Activated CD4-positive, alpha-beta T cell treated with anti-CD3 and anti-CD28 coated beads, Interleukin-2, amount 50 U/mL, for 16 hours (primary cell): Measurements from ENCODE around the gene CDC26.
"Not testable (repeated sequence)": the region's sequence is repeated elsewhere in the genome, so short reads cannot be mapped to it uniquely, and the experiment has no call there.

Experiments used
- DNase-seq: peaks from one replicate; pipeline ENCODE4 v3.0.0-alpha.2; 2020

Gene CDC26

DNA sequence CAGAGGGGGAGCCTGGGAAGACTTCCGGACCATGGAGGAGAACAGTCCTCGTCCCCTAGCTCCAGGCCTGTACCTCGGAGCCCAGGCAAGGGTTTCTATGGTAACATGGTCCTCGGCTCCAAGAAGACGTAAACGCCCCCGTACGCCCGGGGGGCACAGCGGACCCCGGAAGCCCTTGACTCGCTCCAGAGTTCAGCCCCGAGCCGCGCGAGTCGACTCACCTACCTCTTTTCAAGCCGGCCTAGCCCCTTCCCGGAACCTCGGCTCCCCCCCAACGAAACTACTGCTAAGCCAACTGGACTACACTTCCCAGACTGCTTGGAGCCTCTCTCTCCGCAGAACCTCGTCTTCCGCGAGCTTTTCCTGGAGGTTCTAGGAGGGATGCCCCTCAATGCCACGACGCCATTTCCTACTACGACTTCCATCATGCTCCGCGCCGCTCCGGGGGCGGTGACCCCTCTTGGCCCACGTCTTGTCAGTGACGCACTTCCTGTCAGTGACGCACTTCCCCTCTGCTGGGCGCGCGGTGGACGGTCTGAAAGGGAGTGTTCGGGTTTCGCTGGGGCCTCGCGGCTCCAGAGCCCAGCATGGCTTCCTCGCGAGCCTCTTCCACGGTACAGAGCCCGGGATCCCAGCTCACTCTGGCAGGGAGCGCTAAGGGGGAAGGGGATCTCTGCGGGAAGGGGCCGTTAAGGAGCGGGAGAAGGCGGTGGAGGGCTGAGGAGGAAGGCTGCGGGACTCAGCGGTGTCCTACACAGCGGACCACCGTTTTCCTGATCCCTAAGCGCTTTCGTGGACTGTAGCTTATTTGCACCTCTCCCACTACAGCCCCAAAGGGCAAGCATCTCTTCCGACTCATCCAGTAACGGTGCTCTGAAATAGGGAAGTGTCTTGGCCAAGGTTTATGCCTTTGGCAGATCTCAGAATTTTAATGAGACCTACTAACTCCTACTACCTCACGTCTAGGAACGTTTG, at the start of gene CDC26, which contains the start of gene PRPF4:
TSS of gene CDC26 (minus strand) at position 416 of the 975 bp plus-strand sequence. CDS start 3,065 bp downstream, outside the sequence.
TSS of gene PRPF4 (plus strand) at position 502 of the 975 bp plus-strand sequence. CDS start at position 588, 86 bp downstream.
- DNase-seq, result peak; percentile 97

DNA sequence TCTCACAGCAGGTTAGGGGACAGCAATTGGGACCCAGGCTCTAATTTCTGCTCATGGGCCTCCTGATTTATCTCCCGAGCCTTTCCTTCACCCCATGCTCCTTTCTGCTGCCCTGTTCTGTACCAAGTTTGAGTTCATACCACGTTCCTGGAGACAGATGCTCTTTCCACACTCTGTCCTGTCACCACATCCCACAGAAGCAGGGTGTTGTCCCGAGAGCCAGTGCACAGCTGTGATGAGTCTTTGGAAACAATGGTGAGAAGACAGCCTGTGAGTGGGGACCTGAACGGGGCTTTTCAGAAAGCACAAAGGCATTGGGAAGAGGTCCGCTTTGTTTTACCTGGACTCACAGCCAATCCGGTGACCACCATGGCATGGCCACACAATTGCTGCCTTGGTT, 47.3 kb upstream of the CDC26 start:
- DNase-seq, result no peak

DNA sequence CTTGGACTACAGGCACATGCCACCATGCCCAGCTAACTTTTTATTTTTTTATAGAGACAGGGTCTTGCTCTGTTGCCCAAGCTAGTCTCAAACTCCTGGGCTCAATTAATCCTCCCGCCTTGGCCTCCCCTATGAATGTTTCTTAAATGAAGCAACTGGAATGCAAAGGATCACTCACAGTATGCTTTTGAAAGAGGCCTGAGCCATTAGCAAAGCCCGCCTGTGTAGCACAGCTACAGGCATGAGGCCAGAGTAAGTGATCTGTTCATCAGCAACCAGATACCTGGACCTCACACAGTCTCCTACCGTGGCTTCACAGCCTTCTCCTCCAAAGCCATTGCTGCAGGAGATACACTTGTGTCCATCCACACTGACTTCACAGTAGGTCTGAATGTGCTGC, 44.7 kb upstream of the CDC26 start:
- DNase-seq, result no peak

DNA sequence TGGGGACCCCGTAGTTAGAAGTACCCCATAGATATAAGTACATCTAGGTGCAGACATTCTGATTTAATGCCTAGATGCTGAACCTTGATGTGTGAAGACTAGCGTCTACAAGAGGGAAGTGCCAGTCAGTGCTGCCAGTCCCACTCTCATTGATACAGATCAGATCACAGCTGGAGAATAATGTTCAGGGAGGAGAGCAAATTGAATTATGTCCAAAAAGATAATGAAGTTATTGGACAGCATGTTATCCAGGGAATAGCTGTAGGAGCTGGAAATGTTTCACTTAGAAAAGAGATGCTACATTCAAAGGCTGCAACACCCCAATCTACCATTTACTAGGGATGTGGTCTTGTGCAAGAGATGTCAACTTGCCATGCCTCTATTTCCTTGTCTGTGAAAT, 43.7 kb upstream of the CDC26 start:
- no peak for DNase-seq

DNA sequence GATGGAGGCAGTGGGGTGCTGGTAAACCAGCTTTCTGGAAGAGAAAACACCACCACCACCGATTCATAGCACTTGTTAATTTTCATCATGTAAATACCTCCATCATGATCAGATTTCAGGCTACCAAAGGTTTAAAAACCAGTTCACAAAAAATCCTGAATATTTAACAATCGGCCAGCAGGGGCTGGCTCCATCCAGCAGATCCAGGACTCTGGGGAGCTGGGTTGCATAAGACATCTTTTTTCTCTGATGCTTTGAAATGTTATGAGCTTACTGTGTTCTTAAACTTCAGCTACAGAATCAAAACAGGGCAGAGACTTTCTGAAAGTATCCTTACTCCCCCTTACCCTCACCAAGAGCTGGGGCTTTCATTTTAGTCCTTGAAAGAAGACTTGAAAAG, 42.4 kb upstream of the CDC26 start:
- DNase-seq, result no peak

DNA sequence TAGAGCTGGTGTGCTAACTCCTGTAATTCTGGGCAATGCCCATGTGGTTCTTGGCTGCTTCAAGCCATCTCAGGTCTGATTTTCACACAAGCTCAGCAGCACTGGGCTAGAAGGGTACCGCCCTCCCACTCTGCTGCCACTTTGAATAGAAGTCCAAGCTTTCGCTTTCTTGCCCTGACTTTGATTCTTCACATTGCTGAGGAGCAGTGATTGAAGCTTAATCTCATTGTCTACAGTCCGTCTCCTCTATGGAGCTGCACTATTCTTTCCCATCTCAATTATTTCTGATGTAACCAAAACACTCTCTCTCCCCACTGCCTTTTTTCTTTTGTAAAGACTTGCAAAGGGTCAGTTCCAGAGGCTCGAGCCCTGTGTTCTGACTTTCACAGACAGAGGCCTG, 40.7 kb upstream of the CDC26 start:
- no peak for DNase-seq

DNA sequence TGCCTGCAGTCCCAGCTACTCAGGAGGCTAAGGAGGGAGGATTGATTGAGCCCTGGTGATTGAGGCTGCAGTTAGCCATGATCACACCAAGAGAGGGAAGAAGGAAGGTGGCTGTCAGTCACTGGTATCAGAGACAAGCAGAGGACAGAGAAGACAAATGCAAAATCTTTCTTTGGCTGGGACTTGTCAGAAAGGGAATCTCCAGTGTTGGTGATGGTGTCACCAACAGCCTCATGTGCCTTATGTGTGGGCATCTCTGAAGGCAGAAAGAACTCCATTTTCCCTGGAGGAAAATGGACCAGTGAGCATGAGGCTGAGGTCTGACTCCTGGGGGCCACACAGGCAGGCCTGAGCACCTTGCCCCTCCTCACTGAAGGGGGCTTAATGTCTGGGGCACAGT, 39.9 kb upstream of the CDC26 start:
- DNase-seq, result no peak

DNA sequence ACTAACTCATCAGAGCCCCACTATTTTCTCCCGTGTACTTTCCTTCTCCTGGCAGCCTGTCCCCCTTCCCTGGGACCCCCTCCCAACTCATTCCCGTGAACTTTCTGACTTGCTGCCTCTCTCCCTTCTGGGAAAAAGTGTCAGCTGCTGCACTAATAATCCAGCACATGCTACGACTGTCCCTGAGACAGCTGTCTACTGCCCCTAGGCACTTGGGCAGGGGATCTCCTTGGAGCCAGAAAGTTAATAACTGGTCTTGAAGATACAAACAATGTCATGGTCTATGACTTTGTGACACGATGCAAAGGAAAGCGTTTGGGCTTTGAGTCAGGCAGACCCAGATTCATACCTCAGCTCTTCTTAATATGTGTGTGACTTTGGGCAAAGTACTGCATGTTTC, 37.9 kb upstream of the CDC26 start:
- no peak for DNase-seq

DNA sequence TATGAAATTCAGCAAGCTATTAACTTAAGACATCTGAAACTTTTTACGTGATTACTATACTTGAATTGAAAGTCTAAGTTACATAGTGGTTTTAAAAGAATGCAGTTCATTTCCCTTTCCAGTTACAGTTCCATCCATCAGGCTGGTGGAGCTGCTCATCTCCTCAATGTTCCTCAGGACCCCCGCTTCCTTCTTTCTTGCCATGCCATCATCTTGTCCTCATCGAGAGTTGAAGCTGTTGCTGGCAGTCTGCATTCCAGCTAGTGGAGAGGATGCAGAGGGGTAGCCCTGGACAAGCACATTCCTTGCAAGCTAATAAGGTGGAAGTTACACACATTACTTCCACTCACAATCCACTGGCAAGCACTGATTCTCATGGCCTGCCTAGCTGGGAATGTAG, 36.6 kb upstream of the CDC26 start:
- DNase-seq, result no peak

DNA sequence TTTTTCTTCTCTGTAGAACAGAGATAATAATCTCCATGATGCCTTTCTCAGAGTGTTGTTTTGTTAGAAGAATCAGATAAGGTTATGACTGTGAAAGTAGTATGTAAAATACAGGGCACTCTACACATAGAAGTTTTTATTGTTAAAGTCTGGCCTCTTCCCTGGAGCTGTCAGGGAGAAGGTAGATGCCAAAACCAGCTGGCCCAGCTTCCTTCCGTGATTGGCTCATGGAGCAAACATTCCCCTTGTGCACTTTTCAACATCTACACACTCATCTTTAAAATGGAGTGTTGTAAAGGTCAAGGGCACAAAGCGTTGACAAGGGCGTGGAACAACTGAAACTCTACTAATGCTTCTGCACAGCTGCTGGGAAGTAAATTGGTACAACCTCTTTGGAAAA, 35.2 kb upstream of the CDC26 start:
- DNase-seq, result no peak

DNA sequence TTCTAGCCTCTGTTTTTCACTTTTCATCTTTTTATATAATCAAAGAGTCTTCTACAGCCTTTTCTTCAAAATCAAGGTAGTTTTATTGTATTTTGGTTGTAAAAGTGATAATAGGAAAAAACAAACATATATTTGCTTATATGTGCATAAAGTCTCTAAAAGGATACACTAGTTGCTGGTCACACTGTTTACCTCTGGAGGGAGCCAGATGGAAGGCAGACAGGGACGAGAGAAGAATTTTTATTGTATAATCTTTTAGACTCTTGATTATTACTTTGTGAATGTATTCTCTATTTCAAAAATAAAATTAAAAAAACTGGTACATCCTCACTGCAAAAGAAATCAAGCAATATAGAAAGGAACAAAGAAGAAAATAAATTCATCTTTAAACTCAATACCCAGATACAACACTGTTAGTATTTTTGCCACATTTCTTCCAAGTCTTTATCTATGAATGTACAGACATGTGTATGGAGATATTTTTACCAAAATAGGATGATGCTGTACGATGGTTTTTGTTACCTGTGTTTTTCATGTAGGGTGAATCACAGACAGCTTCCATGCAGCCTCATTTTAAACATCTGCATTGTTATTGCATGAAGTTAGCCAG, 33.9 kb upstream of the CDC26 start:
- peak; percentile 48 for DNase-seq

DNA sequence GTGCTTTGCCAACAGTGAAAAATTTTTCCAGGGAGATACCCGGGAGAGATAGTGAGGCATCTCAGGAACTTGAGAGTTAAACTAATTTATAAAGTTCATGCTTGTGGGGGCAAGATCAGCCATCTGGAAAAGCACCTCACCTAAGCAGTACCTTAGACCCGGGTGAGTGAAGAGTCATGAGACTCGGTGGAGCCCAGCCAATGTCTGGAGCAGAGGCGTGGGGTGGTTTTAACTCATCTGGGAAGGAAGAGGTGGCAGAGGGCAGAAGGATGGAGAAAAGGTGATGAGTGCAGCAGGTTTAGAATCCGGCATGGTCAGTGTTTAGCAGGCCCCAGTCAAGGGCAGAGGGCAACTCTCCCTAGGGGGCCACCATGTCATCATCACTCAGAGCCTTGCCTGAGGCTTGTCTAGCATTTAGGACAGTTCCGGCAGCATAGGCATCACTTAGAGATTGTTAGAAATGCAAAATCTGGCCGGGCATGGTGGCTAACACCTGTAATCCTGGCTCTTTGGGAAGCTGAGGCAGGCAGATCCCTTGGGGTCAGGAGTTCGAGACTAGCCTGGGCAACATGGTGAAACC, 32.1 kb upstream of the CDC26 start:
- no peak for DNase-seq

DNA sequence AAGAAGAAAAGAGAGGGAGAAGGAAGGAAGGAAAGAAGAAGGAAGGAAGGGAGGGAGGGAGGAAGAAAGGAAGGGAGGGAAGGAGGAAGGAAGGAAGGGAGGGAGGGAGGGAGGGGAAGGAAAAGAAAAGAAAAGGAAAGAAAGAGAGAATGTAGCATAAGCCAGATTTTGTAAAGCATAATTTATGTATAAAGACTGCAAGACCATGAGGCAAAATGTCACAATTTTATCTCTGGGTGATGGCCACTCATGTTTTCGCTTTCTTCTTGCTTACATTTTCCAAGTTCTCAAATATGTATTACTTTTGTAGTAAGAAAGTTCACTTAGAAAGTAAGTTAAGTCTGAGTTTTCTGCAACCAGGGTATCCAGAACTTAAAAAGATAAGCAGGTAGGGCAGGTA, 31.2 kb upstream of the CDC26 start:
- DNase-seq, result no peak

DNA sequence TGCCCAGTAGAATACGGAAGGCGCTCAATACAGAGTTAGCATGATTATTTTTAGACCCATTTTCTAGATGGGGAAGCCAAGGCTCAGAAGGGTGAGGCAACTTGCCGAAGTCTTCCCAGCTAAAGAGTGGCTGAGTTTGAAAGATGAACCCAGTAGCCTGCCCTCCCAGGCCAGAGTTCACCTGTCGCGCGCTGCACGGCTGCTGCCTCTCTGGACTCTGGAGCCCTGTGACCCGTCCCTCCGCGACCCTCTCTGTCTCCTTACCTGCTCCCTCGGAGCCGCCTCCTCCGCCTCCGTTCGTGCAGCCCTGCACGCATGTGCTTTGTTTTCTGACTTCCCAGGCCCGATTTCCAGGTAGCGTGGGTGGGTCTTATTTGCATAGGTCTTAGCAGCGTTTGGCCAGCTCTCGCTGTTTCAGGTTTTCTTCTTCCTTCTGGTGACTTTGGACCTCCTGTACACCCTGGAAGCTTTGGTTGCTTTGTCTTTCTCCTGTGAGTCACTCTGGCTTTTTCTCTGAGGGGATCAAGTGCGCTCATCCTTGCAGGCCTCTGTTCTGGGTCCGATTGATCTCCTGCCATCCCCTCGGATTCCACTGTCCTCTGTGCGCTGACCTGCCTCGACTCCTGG, 27.5 kb upstream of the CDC26 start, which contains the start of gene RNF183:
TSS of gene RNF183 (minus strand) at position 585 of the 627 bp plus-strand sequence. CDS start 5,192 bp downstream, outside the sequence.
- no peak for DNase-seq

DNA sequence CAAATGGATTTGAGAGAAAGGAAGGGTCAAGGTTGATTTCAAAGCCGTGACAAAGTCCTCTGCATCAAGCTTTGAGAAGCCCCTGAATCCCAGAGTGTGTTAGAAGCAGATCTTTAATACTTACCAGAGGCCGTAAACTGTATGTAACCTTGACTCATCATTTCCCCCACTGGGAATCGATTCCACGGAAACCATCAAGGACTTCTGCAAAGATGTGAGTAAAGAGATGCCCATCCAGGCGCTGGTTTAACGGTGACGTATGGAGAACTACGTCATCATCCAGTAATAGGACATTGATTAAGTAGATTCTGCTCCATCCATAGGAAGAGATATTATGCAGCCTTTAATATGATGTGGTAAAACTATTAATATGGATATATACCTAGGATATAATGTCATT, 26.2 kb upstream of the CDC26 start:
- no peak for DNase-seq

DNA sequence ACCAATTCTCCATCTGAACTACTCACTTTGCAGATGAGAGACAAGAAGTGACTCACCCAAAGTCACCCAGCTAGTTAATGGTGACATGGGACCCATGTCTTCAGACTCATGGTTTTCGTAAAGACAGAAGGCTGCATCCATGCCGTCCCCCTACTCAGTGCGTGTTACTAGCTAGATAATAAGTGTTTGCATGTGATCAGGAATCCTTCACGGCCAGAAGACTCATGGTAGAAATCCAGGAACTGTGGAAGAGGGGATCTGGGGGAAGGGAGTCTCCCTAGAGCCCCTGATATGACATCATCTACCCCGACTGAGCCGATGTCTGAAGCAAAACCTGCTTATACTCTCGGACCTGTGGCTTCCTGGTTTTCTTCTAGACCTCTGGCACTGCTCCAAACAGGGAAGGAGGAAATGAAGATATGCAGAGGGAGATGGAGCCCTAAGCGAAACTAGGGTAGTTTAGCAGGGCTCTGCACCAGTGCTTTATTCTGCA, 24.5 kb upstream of the CDC26 start:
- DNase-seq, result no peak

DNA sequence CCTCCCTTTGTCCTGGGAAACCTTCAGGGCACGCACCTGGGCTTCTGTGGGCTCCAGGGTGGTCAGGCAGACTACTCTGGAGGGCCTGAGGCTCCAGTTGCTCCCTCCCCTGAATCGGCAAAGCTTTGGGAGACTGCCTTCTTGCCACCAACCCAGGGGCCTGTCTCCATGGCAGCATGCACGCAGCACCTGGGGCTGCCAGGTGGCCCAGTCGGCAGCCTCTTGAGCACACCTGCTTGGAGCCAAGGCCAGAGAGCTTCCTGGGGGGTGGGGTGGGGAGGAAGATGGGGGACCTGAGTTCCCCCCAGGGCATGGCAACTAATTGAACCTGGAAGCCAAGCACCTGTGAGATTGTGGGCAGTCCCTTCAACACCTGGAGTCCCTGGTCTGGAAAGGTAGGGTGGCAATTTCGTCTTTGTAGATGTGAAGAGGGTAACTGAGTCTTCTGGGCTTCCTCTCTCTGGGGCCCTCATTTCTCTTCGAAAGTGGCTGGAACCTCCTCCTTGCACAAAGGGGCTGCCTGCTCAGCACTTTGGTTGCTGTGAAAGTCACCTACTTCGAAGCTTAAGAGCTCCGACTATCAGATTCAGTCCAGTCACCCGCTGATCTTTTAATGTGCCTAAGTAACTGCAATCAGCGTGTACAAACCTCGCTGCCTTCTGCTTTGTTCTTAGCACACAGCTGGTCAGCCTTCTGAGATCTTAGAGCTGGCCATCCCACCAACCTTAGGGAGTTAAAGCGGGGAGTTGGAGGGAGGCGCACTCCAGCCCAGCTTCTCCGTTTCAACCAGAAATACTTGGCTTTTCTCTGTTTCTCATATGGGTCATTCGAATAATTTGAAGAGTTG, 23.8 kb upstream of the CDC26 start:
- DNase-seq, result no peak

DNA sequence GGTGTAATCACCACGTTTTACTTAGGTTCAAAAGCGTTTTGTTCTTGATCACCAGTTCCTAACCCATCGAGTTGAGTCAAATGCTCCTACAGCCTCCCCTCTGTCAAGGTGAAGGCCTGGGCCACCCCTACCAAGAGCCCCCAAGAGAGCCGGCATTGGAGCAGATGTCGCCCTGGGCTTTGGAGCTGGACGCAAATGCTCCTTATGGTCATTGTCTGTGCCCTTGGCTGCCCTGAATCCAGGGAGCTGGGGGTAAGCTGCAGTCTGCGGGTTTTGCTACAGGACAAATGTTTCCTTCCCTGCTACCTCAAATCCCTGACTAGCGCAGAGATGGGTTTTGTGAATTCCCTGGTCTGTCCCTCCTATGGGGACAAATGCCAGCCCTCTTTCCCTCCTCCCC, 22.9 kb upstream of the CDC26 start:
- no peak for DNase-seq

DNA sequence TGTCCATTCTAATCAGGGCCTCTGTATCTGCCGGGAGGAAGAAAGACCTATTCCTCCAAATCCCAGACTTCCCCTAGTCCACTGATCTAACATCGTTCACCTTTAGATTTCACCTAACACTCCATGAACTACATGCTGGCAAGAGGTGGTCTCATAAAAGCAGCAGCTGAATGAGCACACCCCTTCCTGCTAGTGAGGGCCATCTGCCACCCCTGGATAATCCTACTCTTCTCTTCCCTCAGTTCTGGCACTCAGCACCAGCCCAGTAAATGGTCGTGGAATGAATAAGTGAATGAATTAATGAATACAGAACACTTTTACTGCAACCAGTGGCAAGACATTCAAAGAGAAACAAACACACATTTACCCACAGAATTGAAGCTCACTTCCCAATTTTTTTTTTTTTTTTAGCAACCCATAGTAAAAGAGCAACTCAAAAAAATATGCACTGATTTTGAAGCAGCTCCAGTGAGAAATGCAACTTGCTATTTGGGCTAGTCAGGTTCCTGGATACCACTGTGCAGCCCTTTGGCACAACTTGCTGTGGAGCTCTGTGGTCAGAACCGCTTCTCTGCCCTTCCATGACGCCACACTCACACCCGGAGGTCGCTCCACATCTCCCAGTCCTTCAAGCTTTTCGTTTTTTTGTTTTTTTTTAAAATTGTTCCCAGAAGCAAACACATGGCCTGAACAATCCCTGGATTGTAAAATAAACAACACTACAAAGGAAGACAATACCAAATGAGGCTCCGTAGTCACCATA, 21.6 kb upstream of the CDC26 start:
- DNase-seq, result no peak

DNA sequence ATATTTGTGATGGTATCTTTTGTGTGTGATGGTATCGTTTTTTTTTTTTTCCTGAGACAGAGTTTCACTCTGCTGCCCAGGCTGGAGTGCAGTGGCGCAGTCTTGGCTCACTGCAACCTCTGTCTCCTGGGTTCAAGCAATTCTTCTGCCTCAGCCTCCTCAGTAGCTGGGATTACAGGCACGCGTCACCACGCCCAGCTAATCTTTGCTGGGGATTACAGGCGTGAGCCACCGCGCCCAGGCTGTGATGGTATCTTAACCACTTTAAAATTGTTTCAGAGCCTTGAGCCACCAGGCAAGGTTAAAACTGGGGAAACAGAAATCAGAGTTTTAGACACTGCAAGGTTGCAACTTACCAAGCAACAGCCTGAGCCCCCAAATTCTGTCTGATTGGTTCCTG, 20.9 kb upstream of the CDC26 start:
- not testable (repeated sequence) for DNase-seq

DNA sequence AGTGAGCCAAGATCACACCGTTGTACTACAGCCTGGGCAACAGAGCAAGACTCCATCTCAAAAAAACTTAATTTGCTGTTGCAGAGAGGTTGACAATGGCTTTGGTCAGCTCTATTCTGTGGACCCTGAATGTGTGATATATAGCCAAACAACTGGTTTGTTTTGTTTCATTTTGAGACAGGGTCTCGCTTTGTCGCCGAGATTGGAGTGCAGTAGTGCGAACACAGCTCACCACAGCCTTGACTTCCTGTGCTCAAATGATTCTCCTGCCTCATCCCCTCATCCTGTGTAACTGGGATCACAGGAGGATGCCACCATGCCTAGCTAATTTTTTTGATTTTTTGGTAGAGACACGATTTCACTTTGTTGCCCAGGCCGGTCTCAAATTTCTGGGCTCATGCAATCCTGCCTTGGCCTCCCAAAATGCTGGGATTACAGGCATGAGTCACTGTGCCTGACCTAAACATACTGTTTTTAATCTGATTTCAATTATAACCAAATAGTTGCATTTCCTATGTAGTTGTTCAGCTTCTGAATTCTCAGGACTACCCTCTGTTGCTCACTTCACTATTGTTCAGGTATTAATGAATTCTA, 18.0 kb upstream of the CDC26 start:
- DNase-seq, result peak; percentile 21
